ENCODE data around the gene NFKBIZ.

The NFKBIZ gene

GRCh38 chr3:101846709-101847108 is 2.6 kb upstream of the NFKBIZ start:
- in situ Hi-C loops (cut with MboI; ENCODE audit: low pct_unique_long_range_greater_than_20kb, low sequenced_read_pairs), result no loop called here
- DNase-seq, result no peak

- no peak for DNase-seq
- in situ Hi-C loops (cut with MboI; ENCODE audit: low pct_unique_long_range_greater_than_20kb, low sequenced_read_pairs), result no loop called here
Measured at GRCh38 chr3:101847328-101847727, 2.0 kb upstream of the NFKBIZ start.

- DNase-seq, result no peak
- in situ Hi-C loops (cut with MboI; ENCODE audit: low pct_unique_long_range_greater_than_20kb, low sequenced_read_pairs), result no loop called here
Measured at GRCh38 chr3:101848326-101848725, 988 bp upstream of the NFKBIZ start.

- no peak for DNase-seq
- in situ Hi-C loops (cut with MboI; ENCODE audit: low pct_unique_long_range_greater_than_20kb, low sequenced_read_pairs), result no loop called here
Measured at GRCh38 chr3:101849714-101850245, 466 bp downstream of the NFKBIZ start.

- in situ Hi-C loops (cut with MboI; ENCODE audit: low pct_unique_long_range_greater_than_20kb, low sequenced_read_pairs), result no loop called here
- DNase-seq, result peak; percentile 81
Measured at GRCh38 chr3:101850246-101851051, 1.1 kb downstream of the NFKBIZ start.

- DNase-seq, result no peak
- in situ Hi-C loops (cut with MboI; ENCODE audit: low pct_unique_long_range_greater_than_20kb, low sequenced_read_pairs), result no loop called here
Measured at GRCh38 chr3:101851072-101851770, 1.9 kb downstream of the NFKBIZ start.

- DNase-seq, result no peak
- in situ Hi-C loops (cut with MboI; ENCODE audit: low pct_unique_long_range_greater_than_20kb, low sequenced_read_pairs), result no loop called here
Measured at GRCh38 chr3:101851850-101852714, 2.8 kb downstream of the NFKBIZ start.

- DNase-seq, result no peak
- in situ Hi-C loops (cut with MboI; ENCODE audit: low pct_unique_long_range_greater_than_20kb, low sequenced_read_pairs), result no loop called here
Measured at GRCh38 chr3:101852983-101853840, 3.9 kb downstream of the NFKBIZ start.

- DNase-seq, result no peak
- in situ Hi-C loops (cut with MboI; ENCODE audit: low pct_unique_long_range_greater_than_20kb, low sequenced_read_pairs), result no loop called here
Measured at GRCh38 chr3:101853982-101854381, 4.7 kb downstream of the NFKBIZ start.

GRCh38 chr3:101854608-101855304 is 5.4 kb downstream of the NFKBIZ start:
- no peak for DNase-seq
- in situ Hi-C loops (cut with MboI; ENCODE audit: low pct_unique_long_range_greater_than_20kb, low sequenced_read_pairs), result no loop called here

- in situ Hi-C loops (cut with MboI; ENCODE audit: low pct_unique_long_range_greater_than_20kb, low sequenced_read_pairs), result no loop called here
- no peak for DNase-seq
Measured at GRCh38 chr3:101857301-101857741, 8.0 kb downstream of the NFKBIZ start.

GRCh38 chr3:101858464-101859030 is 9.2 kb downstream of the NFKBIZ start:
- in situ Hi-C loops (cut with MboI; ENCODE audit: low pct_unique_long_range_greater_than_20kb, low sequenced_read_pairs), result no loop called here
- no peak for DNase-seq

GRCh38 chr3:101859882-101860448 is 10.7 kb downstream of the NFKBIZ start:
- in situ Hi-C loops (cut with MboI; ENCODE audit: low pct_unique_long_range_greater_than_20kb, low sequenced_read_pairs), result no loop called here
- no peak for DNase-seq

- in situ Hi-C loops (cut with MboI; ENCODE audit: low pct_unique_long_range_greater_than_20kb, low sequenced_read_pairs), result no loop called here
- no peak for DNase-seq
Measured at GRCh38 chr3:101861212-101861788, 12.0 kb downstream of the NFKBIZ start.

- in situ Hi-C loops (cut with MboI; ENCODE audit: low pct_unique_long_range_greater_than_20kb, low sequenced_read_pairs), result no loop called here
- DNase-seq, result no peak
Measured at GRCh38 chr3:101861789-101862415, 12.6 kb downstream of the NFKBIZ start.

GRCh38 chr3:101862416-101863165 is 13.3 kb downstream of the NFKBIZ start:
- in situ Hi-C loops (cut with MboI; ENCODE audit: low pct_unique_long_range_greater_than_20kb, low sequenced_read_pairs), result no loop called here
- DNase-seq, result no peak
